Bronchial smooth muscle cell (primary cell): Measurements from ENCODE around the gene NUPR2. TPM values are rescaled to one million over a fixed set of nuclear protein-coding genes. Genes with fewer than 3 reads are reported as not detected.

ENCODE experiments used
- total RNA-seq: library from RNA; depleted of rRNA; stranded (reverse); fragments of >200 nt; gene quantifications from 2 replicates; pipeline ENCODE4 v1.2.1, GENCODE V29; 2014

NUPR2 gene
- total RNA-seq = not detected in 2 replicates

GRCh38 chr7:56115852-56116538 is at the start of gene NUPR2:
TSS of gene NUPR2 (minus strand) at chr7:56116417. CDS start at chr7:56116314, 103 bp downstream.

GRCh38 chr7:56106108-56107073 is 9.8 kb downstream of the NUPR2 start, which contains the start of gene CHCHD2:
TSS of gene CHCHD2 (minus strand) at chr7:56106476. CDS start at chr7:56106413, 63 bp downstream.

GRCh38 chr7:56092789-56093531 is 23.3 kb downstream of the NUPR2 start, which contains the start of gene PHKG1:
TSS of gene PHKG1 (minus strand) at chr7:56092952. CDS start at chr7:56088941, 4,011 bp downstream.

Other genes with a start within 250 kb of the NUPR2 start
- 1.4 and 4.2 TPM in 2 replicates for gene ZNF713, start 229.0 kb downstream of the NUPR2 start, total RNA-seq
- gene MRPS17, start 164.5 kb downstream of the NUPR2 start, total RNA-seq = 15.5 and 16.9 TPM in 2 replicates
- gene NIPSNAP2, start 151.8 kb downstream of the NUPR2 start, total RNA-seq = 27.3 and 35.6 TPM in 2 replicates
- 22.1 and 24.3 TPM in 2 replicates for gene PSPH, start 65.0 kb downstream of the NUPR2 start, total RNA-seq
- 178 and 183 TPM in 2 replicates for gene CCT6A, start 64.7 kb downstream of the NUPR2 start, total RNA-seq
- 166 and 232 TPM in 2 replicates for gene SUMF2, start 52.1 kb downstream of the NUPR2 start, total RNA-seq
- gene PHKG1, start 23.5 kb downstream of the NUPR2 start, total RNA-seq = 0.47 and 1.0 TPM in 2 replicates
- 280 and 400 TPM in 2 replicates for gene CHCHD2, start 9.9 kb downstream of the NUPR2 start, total RNA-seq